ENCODE results near the gene GJB1.

GJB1 gene

GRCh38 chrX:71191248-71191647 lies 31.8 kb upstream of the GJB1 start:
- TF ChIP-seq CTCF (IDR thresholded peaks at IDR 0.05; ENCODE audit: control extremely low read depth, extremely low read depth, low read depth, missing control alignments): no peak
- ChIA-PET POLR2A (no interaction called here), CTCF (interaction anchor here (2.2 kb wide), 1 partner anchor 9 kb away, joined by 7 read pairs; no protein-coding TSS in a partner anchor)
- DNase-seq (ENCODE audit: extremely low spot score): no peak

GRCh38 chrX:71195964-71196649 lies 26.9 kb upstream of the GJB1 start:
- ChIA-PET CTCF (interaction anchor here (0.9 to 2.5 kb wide), 3 partner anchors 12 to 32 kb away, joined by 3 to 9 read pairs (median 3); no protein-coding TSS in a partner anchor), POLR2A (interaction anchor here (0.8 to 0.9 kb wide), 3 partner anchors 84 to 1081 kb away, joined by 3 to 6 read pairs (median 5); partner anchors contain the start of gene RPS4X)
- no peak for TF ChIP-seq CTCF (IDR thresholded peaks at IDR 0.05; ENCODE audit: control extremely low read depth, extremely low read depth, low read depth, missing control alignments)
- no peak for DNase-seq (ENCODE audit: extremely low spot score)

GRCh38 chrX:71198066-71198465 lies 25.0 kb upstream of the GJB1 start:
- DNase-seq (ENCODE audit: extremely low spot score): peak; percentile 58
- POLR2A ChIA-PET: no interaction called here
- no peak for TF ChIP-seq CTCF (IDR thresholded peaks at IDR 0.05; ENCODE audit: control extremely low read depth, extremely low read depth, low read depth, missing control alignments)
- CTCF ChIA-PET: interaction anchor here (1.6 to 2.5 kb wide), 2 partner anchors 16 to 18 kb away, joined by 5 to 9 read pairs; no protein-coding TSS in a partner anchor

GRCh38 chrX:71199252-71200008 lies 23.6 kb upstream of the GJB1 start:
- no peak for DNase-seq (ENCODE audit: extremely low spot score)
- no peak for TF ChIP-seq CTCF (IDR thresholded peaks at IDR 0.05; ENCODE audit: control extremely low read depth, extremely low read depth, low read depth, missing control alignments)
- ChIA-PET POLR2A (no interaction called here), CTCF (no interaction called here)

- ChIA-PET POLR2A (no interaction called here), CTCF (no interaction called here)
- DNase-seq (ENCODE audit: extremely low spot score): no peak
- no peak for TF ChIP-seq CTCF (IDR thresholded peaks at IDR 0.05; ENCODE audit: control extremely low read depth, extremely low read depth, low read depth, missing control alignments)
These were observed 12.2 kb upstream of the GJB1 start for GRCh38 chrX:71210816-71211215.

GRCh38 chrX:71212536-71212935 lies 10.5 kb upstream of the GJB1 start:
- POLR2A ChIA-PET: no interaction called here
- TF ChIP-seq CTCF (IDR thresholded peaks at IDR 0.05; ENCODE audit: control extremely low read depth, extremely low read depth, low read depth, missing control alignments): no peak
- CTCF ChIA-PET: no interaction called here
- DNase-seq (ENCODE audit: extremely low spot score): no peak
